K562 (cell line): ENCODE results near the gene FBXW7. TPM values are rescaled to one million over a fixed set of nuclear protein-coding genes. Genes with fewer than 3 reads are reported as not detected.

Experiments
- ETS1 ChIP-seq: conservative IDR thresholded peaks from 2 replicates; pipeline ENCODE4 v1.6.1; 2011; ENCODE audit warnings: low read depth, mild to moderate bottlenecking, low read length; ENCODE audit not compliant: control insufficient read depth
- ETV1 ChIP-seq: fragments of 450-650 bp; conservative IDR thresholded peaks from 2 replicates; pipeline ENCODE4 v1.6.1; 2016; ENCODE audit warnings: missing genetic modification characterization, control low read depth, low read depth, missing compliant biosample characterization
- FOXJ3 ChIP-seq: sonication (generic); formaldehyde crosslinking; IDR thresholded peaks from 2 replicates; pipeline ENCODE4 v1.4.0; 2020; ENCODE audit warnings: mild to moderate bottlenecking, missing genetic modification reagents
- HNRNPH1 ChIP-seq: fragments of 200-400 bp; formaldehyde crosslinking; optimal IDR thresholded peaks from 2 replicates; pipeline ENCODE3; 2017; ENCODE audit warnings: low read depth, mild to moderate bottlenecking, low read length, moderate library complexity
- KDM2B ChIP-seq: fragments of 250-450 bp; sonication (Bioruptor Pico); IDR thresholded peaks from 2 replicates; pipeline ENCODE4 v1.8.0; 2021; ENCODE audit warnings: mild to moderate bottlenecking, moderate library complexity
- MGA ChIP-seq: fragments of 450-650 bp; IDR thresholded peaks from 2 replicates; pipeline ENCODE4 v1.6.1; 2016; ENCODE audit warnings: mild to moderate bottlenecking, moderate library complexity
- RBFOX2 ChIP-seq: fragments of 200-400 bp; formaldehyde crosslinking; IDR thresholded peaks from 2 replicates; pipeline ENCODE4 v1.6.1; 2017; ENCODE audit warnings: low read depth, mild to moderate bottlenecking, low read length, moderate library complexity
- RBM15 ChIP-seq: fragments of 200-400 bp; formaldehyde crosslinking; IDR thresholded peaks from 2 replicates; pipeline ENCODE4 v1.6.1; 2018; ENCODE audit warnings: mild to moderate bottlenecking, low read length, moderate library complexity; ENCODE audit not compliant: insufficient read depth
- TAF9B ChIP-seq: fragments of 450-650 bp; IDR thresholded peaks from 2 replicates; pipeline ENCODE4 v1.6.1; 2018; ENCODE audit warnings: mild to moderate bottlenecking; ENCODE audit not compliant: partially characterized antibody
- TRIM28 ChIP-seq: fragments of 450-650 bp; IDR thresholded peaks from 2 replicates; pipeline ENCODE4 v1.6.1; 2017
- YBX1 ChIP-seq: fragments of 450-650 bp; IDR thresholded peaks from 2 replicates; pipeline ENCODE4 v1.7.1; 2016; ENCODE audit warnings: mild to moderate bottlenecking
- ZFP1 ChIP-seq: fragments of 450-650 bp; formaldehyde crosslinking; IDR thresholded peaks from 2 replicates; pipeline ENCODE4 v1.4.0; 2020; ENCODE audit warnings: mild to moderate bottlenecking, mixed read lengths
- ZNF263 ChIP-seq: sonication (generic); formaldehyde crosslinking; IDR thresholded peaks from 2 replicates; pipeline ENCODE4 v1.8.0; 2022; ENCODE audit warnings: mild to moderate bottlenecking, missing genetic modification reagents, borderline replicate concordance
- ZNF274 ChIP-seq: IDR thresholded peaks from 2 replicates; pipeline ENCODE4 v1.6.1; 2011; ENCODE audit warnings: low read depth, mild to moderate bottlenecking, low read length, moderate library complexity, borderline replicate concordance
- ZNF57 ChIP-seq: fragments of 450-650 bp; formaldehyde crosslinking; IDR thresholded peaks from 2 replicates; pipeline ENCODE4 v1.4.0; 2020; ENCODE audit warnings: mild to moderate bottlenecking, moderate library complexity
- ZNF830 ChIP-seq: fragments of 250-450 bp; sonication (Bioruptor Pico); IDR thresholded peaks from 2 replicates; pipeline ENCODE4 v1.5.0; 2021; ENCODE audit warnings: mild to moderate bottlenecking
- polyA plus RNA-seq, 8 experiments: library from polyadenylated mRNA; depleted of rRNA in 4 of 8; stranded (reverse) in 5 of 8; unstranded in 3 of 8; fragments of >200 nt; fragmentation: Nextera tagmentation in 2 of 8; fragmentation: Illumina TruSeq in 1 of 8; extraction: Ambion mirVana in 2 of 8; extraction: Trizol in 1 of 8; gene quantifications; 2 replicates each; pipeline versions ENCODE4 v1.2.1 to v1.2.3, GENCODE V29; 2011 to 2014; ENCODE audit warnings: inconsistent platforms in 1 of 8, missing spikeins in 1 of 8
- total RNA-seq, 7 experiments: library from RNA; depleted of rRNA in 6 of 7; stranded (reverse); fragments of >200 nt in 6 of 7; fragmentation: Illumina TruSeq in 2 of 7; extraction: Trizol in 2 of 7; gene quantifications; 2 replicates each; pipeline versions ENCODE4 v1.2.1 to v1.2.3, GENCODE V29; 2011 to 2021; ENCODE audit warnings: low replicate concordance in 1 of 7

Gene FBXW7
- total and polyA plus RNA-seq, 9 of the 15 experiments (the other 6 are each of a cell fraction or from before 2014, with no cell fraction given): 6.8 to 44.2 (median 16.4) TPM

GRCh38 chr4:152535903-152536544, at the start of gene FBXW7 (continued):
- TF ChIP-seq ZNF830 (CRISPR knock-in tag) (no peak), MGA (no peak), RBFOX2 (peak; percentile 93), FOXJ3 (CRISPR knock-in tag) (no peak), KDM2B (no peak), RBM15 (no peak), YBX1 (no peak), ZNF57 (CRISPR knock-in tag) (no peak), TRIM28 (no peak), ETV1 (tag) (peak; percentile 78), ZNF263 (CRISPR knock-in tag) (peak; percentile 36; the same call in 1 of the 2 replicates), TAF9B (peak; percentile 72), HNRNPH1 (no peak), ETS1 (peak; percentile 56; the same call in 1 of the 2 replicates), ZNF274 (no peak), ZFP1 (CRISPR knock-in tag) (no peak)
